HepG2 (cell line): ENCODE data around the gene AJUBA. TPM values are rescaled to one million over a fixed set of nuclear protein-coding genes. Genes with fewer than 3 reads are reported as not detected.

Source experiments
- ATAC-seq: fragments of 200-7000 bp; cut with Tn5 transposase; 3 replicates; pipeline ENCODE4 v1.9.1; 2020; ENCODE audit warnings: mild to moderate bottlenecking, moderate library complexity
- BruUV-seq: library from RNA; stranded (reverse); fragments of 400-500 nt; replicated peaks from 2 replicates; lab custom pipeline; 2021; lab: Mats Ljungman, UMichigan
- CTCF ChIA-PET: fragments of 300-600 bp; formaldehyde crosslinking; extraction: SDS; loops from one replicate; lab custom pipeline; 2021; ENCODE audit warnings: low total read pairs, inconsistent platforms, low intra/inter-chr PET ratio; lab: Yijun Ruan, JAX
- POLR2A ChIA-PET: fragments of 350-600 bp; sonication (Branson Sonifier 250); formaldehyde crosslinking; loops from one replicate; lab custom pipeline; 2020; ENCODE audit warnings: antibody characterized with exemption, inconsistent platforms; lab: Yijun Ruan, JAX
- DNase-seq: peaks from one replicate; pipeline ENCODE4 v3.0.0-alpha.2; 2015; ENCODE audit warnings: low spot score
- FAIRE-seq: peaks from 3 replicates; lab custom pipeline; 2011; peaks lifted over from hg19 to GRCh38; lab: Jason Lieb, UNC
- H2AFZ ChIP-seq: one replicate; pipeline ENCODE4 v1.6.1; 2011; ENCODE audit warnings: low read length, inconsistent platforms
- H3K27ac ChIP-seq: fragments of 300-600 bp; 3 replicates; pipeline ENCODE4 v1.8.0; 2011; ENCODE audit warnings: mixed run types, mild to moderate bottlenecking, mixed read lengths, low read length, inconsistent platforms; ENCODE audit not compliant: insufficient read depth; ENCODE audit errors: extremely low read length
- H3K27me3 ChIP-seq, 2 experiments: fragments of 200-600 bp in 1 of 2; 2 replicates in 1 of 2; 3 replicates in 1 of 2; pipeline versions ENCODE4 v1.6.0 to v1.8.0; 2011; ENCODE audit warnings: low read length in 2 of 2, mild to moderate bottlenecking in 2 of 2, moderate library complexity in 2 of 2, inconsistent platforms in 1 of 2; ENCODE audit not compliant: insufficient read depth in 2 of 2, control insufficient read depth in 1 of 2
- H3K36me3 ChIP-seq, 2 experiments: fragments of 200-600 bp in 1 of 2; replicated peaks in 1 of 2; 2 replicates in 1 of 2; 3 replicates in 1 of 2; pipeline versions ENCODE4 v1.5.1 to v1.8.0; 2011; ENCODE audit warnings: low read length in 2 of 2, inconsistent platforms in 1 of 2; ENCODE audit not compliant: insufficient read depth in 2 of 2, control insufficient read depth in 1 of 2
- H3K4me1 ChIP-seq: 2 replicates; pipeline ENCODE4 v1.5.1; 2012; ENCODE audit warnings: low read length, inconsistent platforms; ENCODE audit not compliant: insufficient read depth
- H3K4me2 ChIP-seq: 2 replicates; pipeline ENCODE4 v1.6.0; 2011; ENCODE audit warnings: low read depth, low read length, inconsistent platforms
- H3K4me3 ChIP-seq, 3 experiments: fragments of 200-600 bp in 1 of 3; sonication (generic), shearing (Covaris generic) in 1 of 3; replicated peaks in 1 of 3; 2 replicates each; pipeline ENCODE4 v1.5.1; 2011 to 2016; ENCODE audit warnings: low read length in 3 of 3, inconsistent platforms in 2 of 3, low read depth in 2 of 3, mild to moderate bottlenecking in 2 of 3, control low read depth in 1 of 3, mixed read lengths in 1 of 3; ENCODE audit not compliant: insufficient read depth in 1 of 3
- H3K79me2 ChIP-seq: one replicate; pipeline ENCODE4 v1.6.1; 2011; ENCODE audit warnings: low read length, inconsistent platforms; ENCODE audit not compliant: insufficient read depth
- H3K9ac ChIP-seq: 2 replicates; pipeline ENCODE4 v1.6.0; 2011; ENCODE audit warnings: mild to moderate bottlenecking, low read depth, low read length, inconsistent platforms; ENCODE audit not compliant: insufficient read depth
- H3K9me3 ChIP-seq: 2 replicates; pipeline ENCODE4 v1.5.1; 2012; ENCODE audit warnings: mild to moderate bottlenecking, low read length
- H4K20me1 ChIP-seq: 2 replicates; pipeline ENCODE4 v1.6.0; 2011; ENCODE audit warnings: inconsistent platforms, mild to moderate bottlenecking, low read length, moderate library complexity; ENCODE audit not compliant: insufficient read depth
- ELF3 ChIP-seq: IDR thresholded peaks from 2 replicates; pipeline ENCODE4 v1.6.1; 2016; ENCODE audit warnings: missing genetic modification reagents, missing compliant biosample characterization
- MXD1 ChIP-seq: sonication (generic); formaldehyde crosslinking; IDR thresholded peaks from 2 replicates; pipeline ENCODE4 v1.4.0; 2020; ENCODE audit warnings: mild to moderate bottlenecking, missing genetic modification reagents
- NCOA5 ChIP-seq: sonication (generic); formaldehyde crosslinking; IDR thresholded peaks from 2 replicates; pipeline ENCODE4 v1.4.0; 2020; ENCODE audit warnings: missing genetic modification reagents
- NFAT5 ChIP-seq: sonication (generic); formaldehyde crosslinking; IDR thresholded peaks from 2 replicates; pipeline ENCODE4 v1.4.0; 2020; ENCODE audit warnings: missing genetic modification reagents
- NR0B2 ChIP-seq: sonication (generic); formaldehyde crosslinking; IDR thresholded peaks from 2 replicates; pipeline ENCODE4 v1.4.0; 2020; ENCODE audit warnings: mild to moderate bottlenecking, missing genetic modification reagents
- TCF12 ChIP-seq, 2 experiments: fragments of 450-650 bp in 1 of 2; sonication (generic) in 1 of 2; formaldehyde crosslinking in 1 of 2; IDR thresholded peaks; 2 replicates each; pipeline versions ENCODE4 v1.6.1 to v1.8.0; 2017 to 2022; ENCODE audit warnings: antibody characterized with exemption in 1 of 2, mild to moderate bottlenecking in 1 of 2, missing genetic modification reagents in 1 of 2, moderate library complexity in 1 of 2
- ZNF547 ChIP-seq: sonication (generic); formaldehyde crosslinking; IDR thresholded peaks from 2 replicates; pipeline ENCODE4 v1.5.1; 2020; ENCODE audit warnings: mild to moderate bottlenecking, missing genetic modification reagents
- ZNF576 ChIP-seq: sonication (generic); formaldehyde crosslinking; IDR thresholded peaks from 2 replicates; pipeline ENCODE4 v1.4.0; 2020; ENCODE audit warnings: mild to moderate bottlenecking, missing genetic modification reagents
- ZNF605 ChIP-seq: sonication (generic); formaldehyde crosslinking; IDR thresholded peaks from 2 replicates; pipeline ENCODE4 v1.8.0; 2022; ENCODE audit warnings: mild to moderate bottlenecking, missing genetic modification reagents
- ZNF740 ChIP-seq: sonication (generic); formaldehyde crosslinking; IDR thresholded peaks from 2 replicates; pipeline ENCODE4 v1.4.0; 2020; ENCODE audit warnings: missing genetic modification reagents
- WGBS: methylation state at CpG from one replicate; pipeline ENCODE4 v1.1.6; 2017; ENCODE audit warnings: low lambda C conversion rate; 5-methylcytosine and 5-hydroxymethylcytosine counted together
- in situ Hi-C: cut with HindIII; loops from 2 replicates; pipeline ENCODE4 v1.10.0; 2017; ENCODE audit warnings: low pct_unique_long_range_greater_than_20kb; ENCODE audit not compliant: extremely low pct_ligation_motif_present
- intact Hi-C: fragments of 100-400 bp; cut with micrococcal nuclease; formaldehyde crosslinking; loops from one replicate; pipeline ENCODE4 v1.10.0; 2022; ENCODE audit not compliant: unreplicated experiment
- polyA plus RNA-seq, 8 experiments: library from polyadenylated mRNA; depleted of rRNA in 3 of 8; stranded (reverse) in 7 of 8; unstranded in 1 of 8; fragments of >200 nt; fragmentation: Illumina TruSeq in 4 of 8; extraction: Trizol in 4 of 8; gene quantifications; 2 replicates each; pipeline versions ENCODE4 v1.2.1 to v1.2.3, GENCODE V29; 2011 to 2016; ENCODE audit warnings: low read depth in 4 of 8, missing spikeins in 1 of 8, mixed read lengths in 1 of 8; ENCODE audit not compliant: insufficient read depth in 1 of 8
- total RNA-seq, 5 experiments: library from RNA; depleted of rRNA; stranded (reverse); fragments of >200 nt; fragmentation: Illumina TruSeq; extraction: Trizol; gene quantifications; 2 replicates each; pipeline ENCODE4 v1.2.3, GENCODE V29; 2016; ENCODE audit warnings: low read depth in 1 of 5

Gene AJUBA
- total and polyA plus RNA-seq, 2 of the 13 experiments (the other 11 are each of a cell fraction or from before 2014, with no cell fraction given) = 157 to 241 TPM

- Histone ChIP-seq H3K4me2 (no peak overlapping the region), H3K9ac (no peak overlapping the region), H2AFZ (no peak overlapping the region), H3K79me2 (peaks cover 21% of the 10 kb centered on the region), H4K20me1 (no peaks in the 10 kb centered on the region), H3K4me3 (no peak overlapping the region), H3K27ac (no peak overlapping the region), H3K27me3 (no peaks in the 10 kb centered on the region; a peak in 1 of 5 replicates), H3K4me1 (peaks cover 23% of the 10 kb centered on the region), H3K9me3 (no peaks in the 10 kb centered on the region), H3K36me3 (peaks cover 56 to 65% of the 10 kb centered on the region in 2 experiments)
- 97% methylated on average over 8 of the region's 8 CpGs for WGBS
- TF ChIP-seq TCF12 (IDR thresholded peaks at IDR 0.05) (no peak), TCF12 (CRISPR knock-in tag; IDR thresholded peaks at IDR 0.05) (0 out of 2 replicates have a peak, but pooled peaks have one; percentile 52), NCOA5 (CRISPR knock-in tag) (no peak), MXD1 (CRISPR knock-in tag) (0 out of 2 replicates have a peak, but pooled peaks have one; percentile 51), ZNF547 (0 out of 2 replicates have a peak, but pooled peaks have one; percentile 49), ZNF576 (CRISPR knock-in tag) (0 out of 2 replicates have a peak, but pooled peaks have one; percentile 39)
- ChIA-PET POLR2A (interaction anchor here (1.9 to 5.5 kb wide), 3 partner anchors 9 to 31 kb away, joined by 7 to 44 read pairs (median 27); partner anchors contain the start of genes HAUS4 and RBM23), CTCF (no interaction called here)
- in situ Hi-C loops = no loop called here
- DNase-seq = no peak
- intact Hi-C loops = no loop called here
- no peak for ATAC-seq
- no TSS peak for BruUV-seq
- no peak for FAIRE-seq
Measured at GRCh38 chr14:22925513-22925912, 56.8 kb downstream of the AJUBA start.

- FAIRE-seq (no peak), ATAC-seq (no peak), DNase-seq (no peak)
- intact Hi-C loops = no loop called here
- Histone ChIP-seq H3K4me2 (no peak overlapping the region), H3K27ac (no peak overlapping the region), H3K9ac (no peak overlapping the region), H3K27me3 (no peaks in the 10 kb centered on the region; a peak in 1 of 5 replicates), H2AFZ (no peak overlapping the region), H4K20me1 (no peaks in the 10 kb centered on the region), H3K36me3 (peaks cover 62 to 82% of the 10 kb centered on the region in 2 experiments), H3K9me3 (no peaks in the 10 kb centered on the region), H3K4me1 (peaks cover 22% of the 10 kb centered on the region), H3K4me3 (no peak overlapping the region), H3K79me2 (peaks cover 17% of the 10 kb centered on the region)
- in situ Hi-C loops = no loop called here
- ChIA-PET CTCF (no interaction called here), POLR2A (interaction anchor here (1.2 kb wide), 1 partner anchor 33 kb away, joined by 4 read pairs; the partner anchor contains the start of gene HAUS4)
- BruUV-seq = no TSS peak
- over 99% methylated on average over 5 of the region's 5 CpGs for WGBS
- TF ChIP-seq NFAT5 = peak; percentile 40; the same call in 1 of the 2 replicates
- TF ChIP-seq ZNF740 (CRISPR knock-in tag) = no peak
- no peak for TF ChIP-seq ELF3 (CRISPR knock-in tag)
- TF ChIP-seq NR0B2 = peak; percentile 77; the same call in 1 of the 2 replicates
- TF ChIP-seq ZNF605 = no peak
Measured at GRCh38 chr14:22923746-22924145, 58.6 kb downstream of the AJUBA start.
